ENCODE data around the gene USP20.

The USP20 gene

GRCh38 chr9:129858167-129858962 lies 23.1 kb downstream of the USP20 start:
- no peak for DNase-seq

DNA sequence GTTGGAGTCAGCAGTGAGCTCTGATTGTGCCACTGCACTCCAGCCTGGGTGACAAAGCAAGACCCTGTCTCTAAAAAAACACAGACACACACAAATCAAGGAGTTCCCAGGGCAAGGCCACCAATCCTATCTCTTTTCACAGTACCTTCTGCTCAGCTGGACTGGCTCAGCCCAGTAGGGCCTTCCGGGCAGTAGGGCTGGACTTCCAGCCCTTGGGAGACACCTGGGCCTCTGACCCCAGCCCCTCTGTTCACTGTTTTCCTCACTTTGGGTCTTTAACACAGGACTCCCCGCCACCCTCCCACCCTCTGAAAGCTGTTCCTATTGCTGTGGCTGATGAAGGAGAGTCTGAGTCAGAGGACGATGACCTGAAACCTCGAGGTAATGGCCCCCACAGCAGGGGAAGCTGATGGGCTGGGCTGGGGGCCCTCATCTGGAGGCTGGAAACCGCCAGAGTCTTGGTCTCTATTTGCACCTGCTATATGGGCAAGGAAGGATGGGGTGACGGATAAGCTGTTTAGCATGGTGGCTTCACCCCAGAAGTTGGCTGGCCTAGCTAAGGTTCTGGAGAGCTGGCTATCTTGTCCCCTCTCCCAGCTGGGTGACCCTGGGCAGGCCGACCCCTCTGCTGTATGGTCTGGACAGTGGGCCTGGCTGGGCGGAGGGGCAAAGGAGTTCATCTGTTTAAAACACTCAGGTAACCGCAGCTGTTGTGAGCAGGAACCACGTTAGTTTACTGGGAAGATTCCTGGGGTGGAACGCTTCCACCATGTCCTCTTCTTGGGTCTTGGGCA lies 25.6 kb downstream of the USP20 start:
- DNase-seq: no peak

GRCh38 chr9:129861447-129861827 lies 26.2 kb downstream of the USP20 start:
- DNase-seq: no peak

DNA sequence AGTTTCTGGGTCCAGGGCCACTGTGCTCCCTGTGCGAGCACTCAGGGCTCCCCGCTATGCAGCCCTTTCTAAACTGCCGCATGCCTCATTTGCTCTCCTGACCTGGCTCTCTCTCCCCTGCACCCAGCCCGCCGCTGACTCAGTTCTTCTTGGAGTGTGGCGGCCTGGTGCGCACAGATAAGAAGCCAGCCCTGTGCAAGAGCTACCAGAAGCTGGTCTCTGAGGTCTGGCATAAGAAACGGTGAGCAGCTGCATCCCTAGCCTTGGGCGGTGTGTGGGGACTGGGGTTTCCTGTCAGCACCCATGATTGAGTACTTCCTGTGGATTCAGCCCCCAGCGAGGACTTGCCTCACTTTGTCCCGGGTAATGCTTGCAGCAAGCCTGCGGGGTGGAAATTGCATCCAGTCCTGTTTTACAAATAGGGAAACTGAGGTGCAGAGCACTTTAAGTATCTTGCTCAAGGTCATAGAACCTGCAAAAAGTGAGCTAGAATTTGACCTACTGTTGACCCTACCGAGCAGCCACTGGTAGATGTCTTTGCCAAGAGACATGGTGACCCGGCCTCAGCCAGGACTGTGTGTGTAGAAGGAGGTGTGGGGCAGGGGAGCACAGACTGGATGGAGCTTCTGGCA lies 27.9 kb downstream of the USP20 start:
- no peak for DNase-seq

GRCh38 chr9:129864991-129865647 lies 29.9 kb downstream of the USP20 start:
- no peak for DNase-seq

DNA sequence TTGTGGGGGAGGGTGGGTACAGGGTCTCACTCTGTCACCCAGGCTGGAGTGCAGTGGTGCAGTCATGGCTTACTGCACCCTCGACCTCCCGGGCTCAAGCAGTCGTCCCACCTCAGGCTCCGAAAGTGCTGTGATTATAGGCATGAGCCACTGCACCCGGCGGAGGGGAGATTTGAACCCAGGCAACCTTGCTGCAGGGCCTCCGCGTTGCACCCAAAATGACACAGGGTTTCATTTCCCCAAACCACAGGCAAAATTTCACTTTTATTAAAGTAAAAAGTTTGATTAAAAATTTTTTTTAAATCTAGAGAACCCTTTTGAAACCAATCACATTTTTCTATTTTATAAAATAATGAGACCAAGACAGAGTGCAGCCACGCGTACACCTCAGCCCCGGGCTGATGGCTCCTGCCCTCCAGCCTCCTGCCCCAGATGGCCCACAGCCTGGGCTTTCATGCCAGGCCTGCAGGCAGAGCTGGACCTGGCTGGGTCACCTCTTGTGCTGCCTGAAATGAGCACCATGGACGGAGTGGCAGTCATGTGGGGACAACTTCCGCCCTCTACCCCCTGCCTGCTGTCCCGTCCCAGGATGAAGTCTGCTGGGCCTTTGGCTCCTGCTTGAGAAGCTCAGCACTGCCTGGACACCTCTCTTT lies 30.5 kb downstream of the USP20 start:
- DNase-seq: no peak

DNA sequence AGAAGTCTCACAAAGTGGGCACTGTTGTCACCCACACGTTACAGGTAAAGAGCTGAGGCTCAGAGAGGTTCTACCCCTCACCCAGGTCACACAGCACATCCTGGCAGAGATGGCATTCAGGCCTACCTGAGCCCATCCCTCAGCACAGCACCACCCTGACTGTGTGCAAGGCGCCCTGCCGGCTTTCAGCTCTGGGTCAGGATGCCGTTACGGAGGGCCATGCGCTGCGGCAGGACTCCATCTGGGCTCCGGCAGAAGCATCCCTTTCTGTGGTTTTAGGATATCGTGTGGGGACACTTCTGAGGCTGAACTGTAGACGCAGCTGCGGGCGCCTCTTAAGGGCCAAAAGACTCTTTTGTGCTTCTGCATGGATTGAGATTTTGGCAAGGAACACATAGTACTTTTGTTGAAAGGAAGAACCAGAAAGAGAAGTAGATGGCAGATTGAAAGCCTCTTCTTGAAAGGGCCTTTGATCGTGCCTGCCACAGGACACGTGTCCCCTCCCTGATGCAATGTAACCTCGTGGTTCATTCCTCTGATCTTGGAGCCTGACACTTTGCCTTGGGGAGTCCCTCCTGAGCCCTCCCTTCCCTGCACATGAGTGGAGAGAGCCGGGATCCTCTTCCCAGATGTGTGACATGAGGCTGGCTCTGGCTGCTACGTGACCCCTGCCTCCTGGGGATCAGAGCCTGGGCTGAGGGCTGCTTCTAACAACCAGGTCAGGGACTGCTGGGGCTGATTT lies 31.3 kb downstream of the USP20 start:
- no peak for DNase-seq

GRCh38 chr9:129867136-129868022 lies 32.1 kb downstream of the USP20 start:
- no peak for DNase-seq

DNA sequence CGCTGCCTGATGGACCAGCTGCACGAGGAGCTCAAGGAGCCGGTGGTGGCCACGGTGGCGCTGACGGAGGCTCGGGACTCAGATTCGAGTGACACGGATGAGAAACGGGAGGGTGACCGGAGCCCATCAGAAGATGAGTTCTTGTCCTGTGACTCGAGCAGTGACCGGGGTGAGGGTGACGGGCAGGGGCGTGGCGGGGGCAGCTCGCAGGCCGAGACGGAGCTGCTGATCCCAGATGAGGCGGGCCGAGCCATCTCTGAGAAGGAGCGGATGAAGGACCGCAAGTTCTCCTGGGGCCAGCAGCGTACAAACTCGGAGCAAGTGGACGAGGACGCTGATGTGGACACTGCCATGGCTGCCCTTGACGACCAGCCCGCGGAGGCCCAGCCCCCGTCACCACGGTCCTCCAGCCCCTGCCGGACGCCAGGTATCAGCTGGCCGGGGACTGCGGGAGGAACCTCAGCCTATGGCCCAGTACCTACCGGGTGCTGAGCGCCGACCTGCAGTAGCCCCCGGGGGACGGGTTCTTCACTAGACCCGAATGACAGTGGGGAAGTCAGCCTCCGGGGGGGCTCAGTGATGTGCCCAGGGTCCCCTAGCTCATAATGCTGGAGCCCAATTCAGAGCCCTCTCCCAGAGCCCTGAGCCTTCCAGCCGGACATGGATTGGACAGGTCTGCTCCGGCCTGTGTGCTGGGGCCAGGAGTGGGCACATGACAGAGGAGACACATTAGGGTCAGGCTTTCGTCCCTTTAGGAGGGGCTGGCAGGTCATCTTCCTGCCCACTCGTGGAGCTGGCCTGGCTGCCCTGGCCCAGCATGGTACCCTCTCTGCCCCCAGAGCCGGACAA lies 33.0 kb downstream of the USP20 start:
- DNase-seq: no peak

DNA sequence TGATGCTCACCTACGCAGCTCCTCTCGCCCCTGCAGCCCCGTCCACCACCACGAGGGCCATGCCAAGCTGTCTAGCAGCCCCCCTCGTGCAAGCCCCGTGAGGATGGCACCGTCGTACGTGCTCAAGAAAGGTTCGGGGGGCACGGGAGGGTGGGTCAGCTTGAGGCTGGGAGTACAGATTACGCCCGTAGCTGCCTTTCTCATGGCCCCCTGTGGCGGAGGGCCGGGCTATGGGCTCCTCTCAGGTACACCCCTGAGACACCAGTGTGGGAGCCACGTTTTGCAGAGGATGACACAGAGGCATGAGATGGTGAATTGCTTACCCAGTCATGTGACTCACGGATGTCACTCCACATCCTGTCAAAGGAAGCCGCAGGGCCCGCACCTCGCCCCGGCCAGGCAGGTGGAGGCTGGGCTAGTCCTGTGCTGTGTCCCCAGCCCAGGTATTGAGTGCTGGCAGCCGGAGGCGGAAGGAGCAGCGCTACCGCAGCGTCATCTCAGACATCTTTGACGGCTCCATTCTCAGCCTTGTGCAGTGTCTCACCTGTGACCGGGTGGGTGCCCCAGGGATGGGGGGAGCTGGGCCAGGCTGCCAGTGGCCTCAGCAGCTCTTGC lies 33.7 kb downstream of the USP20 start:
- DNase-seq: no peak

GRCh38 chr9:129869585-129870501 lies 34.6 kb downstream of the USP20 start:
- DNase-seq: no peak

- no peak for DNase-seq
Observed at GRCh38 chr9:129871046-129871445, 35.8 kb downstream of the USP20 start.

DNA sequence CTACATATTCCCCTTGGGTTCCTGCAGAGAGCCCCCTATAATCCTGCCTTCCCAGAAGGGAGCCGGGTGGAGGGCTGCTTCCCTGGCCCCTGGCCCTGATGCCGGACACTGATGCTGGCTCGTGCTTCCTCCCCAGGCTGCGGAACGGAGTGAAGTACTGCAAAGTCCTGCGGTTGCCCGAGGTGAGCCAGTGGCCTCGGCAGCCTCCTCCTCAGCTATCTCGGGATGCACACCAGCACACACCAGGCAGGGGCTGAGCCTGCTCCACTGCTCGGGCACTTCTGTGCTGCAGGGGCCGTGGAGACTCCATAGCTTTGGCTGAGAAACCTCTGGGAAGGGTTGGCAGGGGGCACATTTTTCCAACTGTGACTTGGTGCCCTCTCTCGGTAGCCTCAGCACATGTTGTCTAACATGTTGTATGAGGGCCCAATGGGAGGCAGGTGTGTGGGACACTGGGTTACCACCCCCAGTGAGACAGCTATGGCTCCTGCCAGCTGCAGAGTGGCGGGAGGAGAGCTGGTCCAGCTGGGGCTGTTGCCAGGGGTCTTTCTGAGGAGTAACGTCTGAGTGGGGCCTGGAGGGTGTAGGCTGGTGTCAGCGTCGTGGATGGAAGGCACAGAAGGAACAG lies 38.4 kb downstream of the USP20 start:
- DNase-seq: no peak

GRCh38 chr9:129874261-129875101 lies 39.2 kb downstream of the USP20 start:
- DNase-seq: no peak

DNA sequence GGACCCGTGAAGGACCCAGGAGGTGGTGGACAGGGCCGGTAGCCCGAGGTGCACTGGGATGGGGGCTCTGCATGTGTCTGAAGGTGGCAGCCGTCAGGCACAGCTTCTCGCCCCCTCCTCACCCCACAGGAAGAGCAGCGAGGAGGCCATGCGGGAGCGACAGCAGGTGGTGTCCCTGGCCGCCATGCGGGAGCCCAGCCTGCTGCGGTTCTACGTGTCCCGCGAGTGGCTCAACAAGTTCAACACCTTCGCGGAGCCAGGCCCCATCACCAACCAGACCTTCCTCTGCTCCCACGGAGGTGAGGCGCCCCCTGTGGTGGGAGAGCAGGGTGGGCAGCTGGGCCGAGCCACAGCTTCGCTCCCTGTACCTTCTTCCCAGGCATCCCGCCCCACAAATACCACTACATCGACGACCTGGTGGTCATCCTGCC lies 39.9 kb downstream of the USP20 start:
- no peak for DNase-seq

- peak; percentile 57 for DNase-seq
Observed at GRCh38 chr9:129875687-129876395, 40.6 kb downstream of the USP20 start.

Data from eye (tissue), 1 donor.